Caco-2 (cell line): Measurements from ENCODE around the gene ESRP2. TPM values are rescaled to one million over a fixed set of nuclear protein-coding genes. Genes with fewer than 3 reads are reported as not detected.

Source experiments
- BruUV-seq: library from RNA; stranded (reverse); fragments of 400-500 nt; replicated peaks from 2 replicates; lab custom pipeline; 2021; lab: Mats Ljungman, UMichigan
- CTCF ChIA-PET: fragments of 300-600 bp; sonication (Branson Sonifier 250); formaldehyde crosslinking; loops from one replicate; lab custom pipeline; 2022; ENCODE audit warnings: antibody characterized with exemption; lab: Charles Lee
- POLR2A ChIA-PET: fragments of 300-600 bp; sonication (Branson Sonifier 250); formaldehyde crosslinking; loops from one replicate; lab custom pipeline; 2022; ENCODE audit warnings: antibody characterized with exemption; lab: Charles Lee
- DNase-seq, 2 experiments: peaks; one replicate each; pipeline versions ENCODE4 v3.0.0 to v3.0.0-alpha.2; 2020 to 2022
- H3K27me3 ChIP-seq: replicated peaks from 2 replicates; pipeline ENCODE4 v1.6.0; 2011; ENCODE audit warnings: low read length; ENCODE audit not compliant: control insufficient read depth, insufficient read depth
- H3K36me3 ChIP-seq: 2 replicates; pipeline ENCODE4 v1.5.1; 2011; ENCODE audit warnings: low read length; ENCODE audit not compliant: control insufficient read depth, insufficient read depth
- H3K4me1 ChIP-seq: fragments of 250-450 bp; sonication (Bioruptor Pico); 2 replicates; pipeline ENCODE4 v1.5.1; 2020; ENCODE audit warnings: mild to moderate bottlenecking
- H3K4me3 ChIP-seq: 2 replicates; pipeline ENCODE4 v1.5.1; 2011; ENCODE audit warnings: low read depth, mild to moderate bottlenecking, control low read depth, low read length
- H3K9me3 ChIP-seq: fragments of 250-450 bp; sonication (Bioruptor Pico); 2 replicates; pipeline ENCODE4 v1.5.1; 2020; ENCODE audit warnings: mild to moderate bottlenecking, moderate library complexity
- H3K27ac Mint-ChIP-seq: one replicate; pipeline ENCODE4 v1.8.0; 2022; ENCODE audit warnings: mixed read lengths; ENCODE audit not compliant: unreplicated experiment
- H3K27me3 Mint-ChIP-seq: one replicate; pipeline ENCODE4 v1.8.0; 2022; ENCODE audit warnings: mixed read lengths; ENCODE audit not compliant: insufficient read depth, unreplicated experiment
- H3K36me3 Mint-ChIP-seq: one replicate; pipeline ENCODE4 v1.8.0; 2022; ENCODE audit warnings: mild to moderate bottlenecking, mixed read lengths; ENCODE audit not compliant: insufficient read depth, unreplicated experiment
- H3K4me1 Mint-ChIP-seq: one replicate; pipeline ENCODE4 v1.8.0; 2022; ENCODE audit warnings: low read depth, mixed read lengths; ENCODE audit not compliant: unreplicated experiment
- H3K4me3 Mint-ChIP-seq: one replicate; pipeline ENCODE4 v1.8.0; 2022; ENCODE audit warnings: mild to moderate bottlenecking, moderate library complexity, mixed read lengths; ENCODE audit not compliant: unreplicated experiment
- H3K9me3 Mint-ChIP-seq: one replicate; pipeline ENCODE4 v1.8.0; 2022; ENCODE audit warnings: mixed read lengths; ENCODE audit not compliant: unreplicated experiment
- CTCF ChIP-seq, 2 experiments: fragments of 200-600 bp in 1 of 2; IDR thresholded peaks; 1 replicate in 1 of 2; 2 replicates in 1 of 2; pipeline versions ENCODE4 v1.5.1 to v1.8.0; 2011 to 2022; ENCODE audit warnings: antibody characterized with exemption in 1 of 2, control low read depth in 1 of 2, inconsistent platforms in 1 of 2, low read depth in 1 of 2, low read length in 1 of 2, mild to moderate bottlenecking in 1 of 2, moderate library complexity in 1 of 2; ENCODE audit not compliant: insufficient read depth in 1 of 2, severe bottlenecking in 1 of 2, unreplicated experiment in 1 of 2
- intact Hi-C: fragments of 100-400 bp; cut with micrococcal nuclease; formaldehyde crosslinking; loops from one replicate; pipeline ENCODE4 v1.10.0; 2022; ENCODE audit not compliant: unreplicated experiment
- total RNA-seq: library from RNA; stranded (reverse); gene quantifications from 2 replicates; pipeline ENCODE4 v1.2.3, GENCODE V29; 2022

ESRP2 gene
- total RNA-seq, 1 experiment from 2014 or later, result 110 TPM

- peaks cover 71% of the 10 kb centered on the region for H3K36me3 Mint-ChIP-seq
- H3K9me3 ChIP-seq, result no peaks in the 10 kb centered on the region
- peaks cover 9% of the 10 kb centered on the region for H3K36me3 ChIP-seq
- CTCF ChIA-PET, result interaction anchor here (0.6 to 2.0 kb wide), 3 partner anchors 135 to 259 kb away, joined by 3 to 10 read pairs (median 3); no protein-coding TSS in a partner anchor
- H3K4me3 ChIP-seq, result no peak overlapping the region
- H3K27ac Mint-ChIP-seq, result no peak overlapping the region
- H3K4me1 Mint-ChIP-seq, result peaks cover 12% of the 10 kb centered on the region
- no peak overlapping the region for H3K4me3 Mint-ChIP-seq
- H3K27me3 Mint-ChIP-seq, result no peaks in the 10 kb centered on the region
- POLR2A ChIA-PET, result no interaction called here
- H3K4me1 ChIP-seq, result peaks cover 15% of the 10 kb centered on the region
- intact Hi-C loops, result loop anchor here (1.0 kb wide), 2 partner anchors 134 to 235 kb away; no protein-coding TSS in a partner anchor
- no TSS peak for BruUV-seq
- DNase-seq, result no peak
- no peaks in the 10 kb centered on the region for H3K9me3 Mint-ChIP-seq
- H3K27me3 ChIP-seq, result no peaks in the 10 kb centered on the region
- TF ChIP-seq CTCF (IDR thresholded peaks at IDR 0.05; ENCODE audit: insufficient read depth in 1 of 2, low read depth in 1 of 2, low read length in 1 of 2, severe bottlenecking in 1 of 2, unreplicated experiment in 1 of 2), result no peak
Measured at GRCh38 chr16:68228652-68229051, 7.3 kb downstream of the ESRP2 start.

- Mint-ChIP-seq H3K36me3 (peaks cover 64% of the 10 kb centered on the region), H3K4me3 (no peak overlapping the region), H3K4me1 (peaks cover 6% of the 10 kb centered on the region), H3K9me3 (no peaks in the 10 kb centered on the region), H3K27ac (peak overlapping the region; percentile 56), H3K27me3 (no peaks in the 10 kb centered on the region)
- ChIA-PET CTCF (interaction anchor here (0.6 to 2.0 kb wide), 5 partner anchors 11 to 259 kb away, joined by 3 to 10 read pairs (median 3); no protein-coding TSS in a partner anchor), POLR2A (interaction anchor here (0.6 to 0.7 kb wide), 2 partner anchors 8 to 421 kb away, joined by 3 to 4 read pairs; partner anchors contain the start of genes ESRP2 and TSNAXIP1)
- DNase-seq, result no peak
- Histone ChIP-seq H3K4me3 (no peak overlapping the region), H3K36me3 (peaks cover 9% of the 10 kb centered on the region), H3K4me1 (peaks cover 11% of the 10 kb centered on the region), H3K9me3 (no peaks in the 10 kb centered on the region), H3K27me3 (no peaks in the 10 kb centered on the region)
- TF ChIP-seq CTCF (IDR thresholded peaks at IDR 0.05; ENCODE audit: insufficient read depth in 1 of 2, low read depth in 1 of 2, low read length in 1 of 2, severe bottlenecking in 1 of 2, unreplicated experiment in 1 of 2), result peak in 1 of 2 experiments; percentile 17
- no TSS peak for BruUV-seq
- intact Hi-C loops, result no loop called here
Measured at GRCh38 chr16:68227850-68228553, 7.9 kb downstream of the ESRP2 start.

- no peak for DNase-seq
- H3K9me3 Mint-ChIP-seq, result no peaks in the 10 kb centered on the region
- H3K27me3 Mint-ChIP-seq, result no peaks in the 10 kb centered on the region
- no peaks in the 10 kb centered on the region for H3K27me3 ChIP-seq
- intact Hi-C loops, result no loop called here
- H3K9me3 ChIP-seq, result no peaks in the 10 kb centered on the region
- H3K4me1 Mint-ChIP-seq, result peaks cover 6% of the 10 kb centered on the region
- H3K4me3 ChIP-seq, result no peak overlapping the region
- TSS peak; percentile 27 for BruUV-seq
- POLR2A ChIA-PET, result interaction anchor here (0.6 to 0.7 kb wide), 3 partner anchors 9 to 421 kb away, joined by 3 to 4 read pairs (median 4); partner anchors contain the start of genes ESRP2 and TSNAXIP1
- CTCF ChIA-PET, result interaction anchor here (2.0 kb wide), 1 partner anchor 133 kb away, joined by 10 read pairs; no protein-coding TSS in a partner anchor
- peak overlapping the region; percentile 56 for H3K27ac Mint-ChIP-seq
- H3K4me1 ChIP-seq, result peaks cover 11% of the 10 kb centered on the region
- TF ChIP-seq CTCF (IDR thresholded peaks at IDR 0.05; ENCODE audit: insufficient read depth in 1 of 2, low read depth in 1 of 2, low read length in 1 of 2, severe bottlenecking in 1 of 2, unreplicated experiment in 1 of 2), result no peak
- H3K4me3 Mint-ChIP-seq, result no peak overlapping the region
- H3K36me3 Mint-ChIP-seq, result peaks cover 57% of the 10 kb centered on the region
- H3K36me3 ChIP-seq, result peaks cover 9% of the 10 kb centered on the region
Measured at GRCh38 chr16:68227183-68227793, 8.6 kb downstream of the ESRP2 start.
